Stomach smooth muscle (tissue), 2 donors: ENCODE measurements around the gene KCNH4.

Source experiments
- H3K27ac ChIP-seq: one replicate; pipeline ENCODE4 v1.7.0; 2013; ENCODE audit warnings: mild to moderate bottlenecking, low read length, inconsistent platforms
- H3K27me3 ChIP-seq, 2 donors: one replicate each; pipeline ENCODE4 v1.7.0; 2013; ENCODE audit warnings: low read length in 2 of 2; ENCODE audit not compliant: insufficient read depth in 2 of 2, control insufficient read depth in 1 of 2
- H3K36me3 ChIP-seq, 2 donors: one replicate each; pipeline ENCODE4 v1.7.0; 2013; ENCODE audit warnings: low read length in 2 of 2; ENCODE audit not compliant: control insufficient read depth in 2 of 2, insufficient read depth in 2 of 2
- H3K4me1 ChIP-seq: one replicate; pipeline ENCODE4 v1.7.0; 2013; ENCODE audit warnings: low read length; ENCODE audit not compliant: control insufficient read depth, insufficient read depth
- H3K4me3 ChIP-seq, 2 donors: one replicate each; pipeline ENCODE4 v1.7.0; 2013; ENCODE audit warnings: low read length in 2 of 2
- H3K9ac ChIP-seq, 2 donors: one replicate each; pipeline ENCODE4 v1.7.0; 2013; ENCODE audit warnings: low read length in 2 of 2, mild to moderate bottlenecking in 1 of 2
- H3K9me3 ChIP-seq, 2 donors: one replicate each; pipeline ENCODE4 v1.7.0; 2013; ENCODE audit warnings: low read length in 2 of 2; ENCODE audit not compliant: control insufficient read depth in 2 of 2
- donor health status: healthy.
- donor health status: Pancreatic carcinoma.

Gene KCNH4

DNA sequence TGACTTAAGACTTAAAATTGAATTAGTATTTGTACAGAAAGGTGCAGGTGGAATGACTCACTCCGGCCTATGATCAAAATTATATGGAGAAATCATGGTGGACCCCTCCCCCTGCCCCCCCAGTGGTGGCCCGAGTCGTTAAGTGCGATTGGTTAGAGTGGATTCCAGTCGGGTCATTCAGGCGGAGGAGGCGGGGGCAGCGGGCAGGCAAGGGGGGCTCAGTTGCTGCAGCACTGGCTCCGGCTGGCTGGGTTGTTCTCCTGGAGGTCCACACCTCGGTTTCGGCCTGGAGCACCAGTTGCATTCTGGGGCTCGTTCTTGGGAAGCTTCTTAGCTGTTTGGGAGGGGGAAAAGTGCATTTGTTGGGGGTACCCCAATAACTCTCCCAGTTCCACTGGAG is 55.4 kb downstream of the KCNH4 start:
- Histone ChIP-seq H3K27ac (no peak overlapping the region), H3K36me3 (peaks cover 44 to 48% of the 10 kb centered on the region in 2 donors), H3K4me1 (peaks cover 28% of the 10 kb centered on the region), H3K4me3 (no peak overlapping the region), H3K27me3 (no peaks in the 10 kb centered on the region), H3K9ac (no peak overlapping the region), H3K9me3 (no peaks in the 10 kb centered on the region)

DNA sequence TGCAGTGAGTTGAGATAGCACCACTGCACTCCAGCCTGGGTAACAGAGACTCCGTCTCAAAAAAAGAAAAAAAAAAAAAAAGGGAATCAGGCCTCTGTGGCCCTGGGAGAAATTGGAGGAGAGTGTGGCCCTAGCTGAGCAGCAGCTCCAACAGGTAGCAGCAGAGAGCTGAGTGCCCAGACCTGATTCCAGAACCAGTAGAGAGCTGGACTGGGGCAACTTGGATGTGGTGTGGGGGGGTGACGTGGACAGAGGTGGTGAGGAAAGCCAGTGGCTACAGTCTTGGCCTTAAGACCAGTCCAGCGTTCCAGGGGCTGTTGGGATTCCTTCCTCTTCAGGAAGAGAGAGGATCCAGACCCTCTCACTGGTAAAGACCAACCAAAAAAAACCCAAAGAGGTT is 56.7 kb downstream of the KCNH4 start:
- Histone ChIP-seq H3K9ac (no peak overlapping the region), H3K27ac (no peak overlapping the region), H3K4me3 (no peak overlapping the region), H3K9me3 (no peaks in the 10 kb centered on the region), H3K36me3 (peaks cover 34 to 35% of the 10 kb centered on the region in 2 donors), H3K4me1 (peaks cover 28% of the 10 kb centered on the region), H3K27me3 (no peaks in the 10 kb centered on the region)

DNA sequence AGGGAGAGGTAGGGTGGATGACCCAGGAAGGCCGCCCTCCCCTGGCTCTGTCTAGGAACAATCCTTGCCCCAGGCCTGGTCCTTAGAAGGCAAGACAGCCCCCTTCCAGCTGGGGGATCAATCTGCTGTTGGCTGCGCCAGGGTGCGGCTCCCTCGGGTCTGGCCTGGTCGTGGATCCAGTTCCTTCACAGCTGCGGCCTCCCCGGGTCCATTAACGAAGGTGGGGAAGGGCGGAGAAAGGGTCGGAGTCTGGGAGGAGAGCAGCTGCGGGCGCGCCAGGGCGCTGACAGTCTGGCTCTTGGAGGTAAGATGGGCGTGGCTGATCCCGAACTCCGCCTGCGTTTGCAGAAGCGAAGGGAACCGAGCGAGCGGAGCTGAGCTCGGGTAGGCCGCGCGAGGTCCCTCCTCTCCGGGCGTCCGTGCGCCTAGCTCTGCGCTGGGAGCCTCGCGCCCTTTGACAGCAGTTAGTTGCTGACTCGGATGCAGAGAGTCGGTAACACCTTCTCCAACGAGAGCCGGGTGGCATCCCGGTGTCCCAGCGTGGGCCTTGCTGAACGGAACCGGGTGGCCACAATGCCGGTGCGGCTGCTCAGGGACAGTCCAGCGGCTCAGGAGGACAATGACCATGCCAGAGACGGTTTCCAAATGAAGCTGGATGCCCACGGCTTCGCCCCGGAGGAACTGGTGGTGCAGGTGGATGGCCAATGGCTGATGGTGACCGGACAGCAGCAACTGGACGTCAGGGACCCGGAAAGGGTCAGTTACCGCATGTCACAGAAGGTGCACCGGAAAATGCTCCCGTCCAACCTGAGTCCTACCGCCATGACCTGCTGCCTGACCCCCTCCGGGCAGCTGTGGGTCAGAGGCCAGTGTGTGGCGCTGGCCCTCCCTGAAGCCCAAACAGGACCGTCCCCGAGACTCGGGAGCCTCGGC is 58.3 kb downstream of the KCNH4 start, which contains the start of gene HSPB9:
Gene HSPB9, plus strand, starts transcription at position 434 of the 933 bp plus-strand sequence. Its CDS starts 47 bp downstream, at position 481.
- Histone ChIP-seq H3K36me3 (peaks cover 18 to 23% of the 10 kb centered on the region in 2 donors), H3K4me3 (peak within 1 kb of the TSS in 1 of 2 donors; percentile 68), H3K27ac (peak within 1 kb of the TSS; percentile 2), H3K9ac (peak within 1 kb of the TSS in 1 of 2 donors; percentile 21), H3K27me3 (no peaks in the 10 kb centered on the region), H3K9me3 (no peaks in the 10 kb centered on the region), H3K4me1 (peaks cover 28% of the 10 kb centered on the region)

DNA sequence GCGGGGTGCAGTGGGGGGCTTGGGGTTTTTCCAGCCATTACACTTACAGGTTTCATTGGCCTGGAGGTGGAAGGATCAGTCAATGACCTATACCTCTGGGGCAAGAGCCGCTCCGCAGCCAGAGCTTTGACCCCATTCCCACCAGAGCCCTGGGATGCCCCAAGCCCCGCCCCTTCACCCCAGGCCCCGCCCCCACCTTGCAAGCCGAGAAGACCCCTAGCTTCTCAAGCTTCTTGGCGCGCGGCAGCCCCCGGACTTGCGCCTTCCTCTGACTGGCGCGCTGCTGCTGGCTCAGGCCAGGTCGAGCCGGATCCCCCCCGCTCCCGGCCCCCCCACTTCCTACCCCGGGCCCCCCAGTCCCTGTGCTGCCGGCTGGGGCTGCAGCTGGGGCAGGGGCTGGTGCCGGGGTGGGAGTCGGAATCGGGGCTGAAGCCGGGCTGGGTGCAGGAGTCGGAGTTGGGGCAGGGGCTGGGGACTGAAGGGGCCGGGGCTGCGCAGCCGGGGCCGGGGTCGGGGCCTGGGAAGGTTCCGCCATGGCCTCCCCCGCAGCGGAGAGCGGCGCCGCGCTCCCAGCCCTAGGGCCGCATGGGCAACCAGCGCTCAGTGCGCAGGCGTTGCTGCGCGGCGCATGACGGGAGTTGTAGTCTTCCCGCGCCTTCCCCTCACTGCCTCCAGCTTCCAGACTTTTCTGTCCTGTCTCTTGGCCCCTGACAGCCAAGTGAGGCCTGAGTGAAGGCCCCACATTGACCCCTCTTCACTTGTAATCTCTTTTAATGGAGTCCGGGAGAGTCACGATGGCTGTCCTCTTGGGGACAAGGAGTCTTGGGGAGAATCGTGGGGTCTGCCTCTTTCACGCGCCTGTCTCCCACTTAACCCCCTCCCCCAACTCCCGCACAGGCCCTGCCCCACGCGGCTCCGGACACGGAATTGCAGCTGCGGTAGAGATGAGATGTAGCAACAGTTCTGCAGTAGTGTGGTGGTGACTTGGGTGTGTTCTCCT is 59.9 kb downstream of the KCNH4 start, which contains the start of gene KAT2A:
Gene KAT2A, minus strand, starts transcription at position 598 of the 1,000 bp plus-strand sequence. Its CDS starts 63 bp downstream, at position 535.
- Histone ChIP-seq H3K9ac (peak within 1 kb of the TSS; percentile 48 to 58), H3K27me3 (no peaks in the 10 kb centered on the region)

DNA sequence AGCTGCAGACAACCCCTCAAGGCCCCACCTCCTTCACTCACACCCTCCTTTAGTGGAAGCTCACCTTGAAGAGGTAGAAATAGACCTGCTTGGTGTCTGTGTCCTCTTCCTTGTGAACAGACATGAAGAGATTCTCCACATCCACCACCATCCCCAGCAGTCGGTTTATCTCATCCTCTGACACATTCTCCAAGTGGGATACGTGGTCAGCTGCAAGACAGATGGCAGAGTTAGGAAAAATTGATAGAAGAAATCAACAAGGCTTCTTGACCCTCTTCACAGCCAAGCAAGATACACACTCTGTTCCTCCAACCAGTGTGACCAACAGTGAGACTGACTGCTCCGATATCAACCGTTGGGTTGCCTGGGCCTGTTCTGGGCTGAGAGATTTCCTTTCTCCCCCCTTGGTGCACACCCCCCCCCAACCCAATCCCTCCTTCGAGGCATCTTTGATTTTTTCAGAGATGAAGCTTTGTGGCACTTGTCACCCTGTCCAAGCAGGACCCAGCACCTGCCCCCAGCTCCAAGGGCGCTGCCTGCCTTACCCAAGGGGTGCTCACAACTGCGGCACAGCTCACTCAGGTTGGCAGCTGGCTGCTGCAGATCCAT is 60.7 kb downstream of the KCNH4 start:
- H3K4me1 ChIP-seq = peaks cover 34% of the 10 kb centered on the region
- H3K27ac ChIP-seq = no peak overlapping the region
- H3K27me3 ChIP-seq = no peaks in the 10 kb centered on the region
- H3K4me3 ChIP-seq = peak overlapping the region; percentile 35 to 68
- peak overlapping the region; percentile 21 to 48 for H3K9ac ChIP-seq
- no peaks in the 10 kb centered on the region for H3K9me3 ChIP-seq
- H3K36me3 ChIP-seq = peaks cover 5 to 18% of the 10 kb centered on the region in 2 donors

More for the DNA sequence above, 59.9 kb downstream of the KCNH4 start, which contains the start of gene KAT2A:
- Histone ChIP-seq H3K27ac (no peak within 1 kb of the TSS), H3K9me3 (no peaks in the 10 kb centered on the region), H3K4me1 (peaks cover 34% of the 10 kb centered on the region), H3K36me3 (peaks cover 11 to 21% of the 10 kb centered on the region in 2 donors), H3K4me3 (peak within 1 kb of the TSS; percentile 35 to 68)

DNA sequence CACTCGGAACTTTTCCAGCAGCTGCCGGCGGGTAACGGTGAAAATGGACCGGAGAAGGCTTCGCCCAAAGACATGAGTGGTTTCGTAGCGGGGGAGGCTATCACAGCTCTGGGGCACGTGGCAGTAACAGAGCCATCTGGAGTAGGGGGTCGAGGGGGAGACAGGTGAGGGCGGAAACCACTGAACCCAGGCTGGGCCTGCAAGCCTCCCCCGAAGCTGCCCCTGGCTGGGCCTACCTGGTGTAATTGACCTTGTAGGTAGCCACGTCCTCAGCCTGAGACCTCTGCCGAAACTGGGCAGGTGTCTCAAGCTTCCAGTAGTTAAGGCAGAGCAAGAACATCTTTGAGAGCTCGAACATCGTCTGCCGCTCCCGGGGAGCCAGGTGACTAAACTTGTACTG is 61.6 kb downstream of the KCNH4 start:
- no peaks in the 10 kb centered on the region for H3K9me3 ChIP-seq
- peaks cover 34% of the 10 kb centered on the region for H3K4me1 ChIP-seq
- no peak overlapping the region for H3K4me3 ChIP-seq
- peaks cover 7 to 17% of the 10 kb centered on the region in 2 donors for H3K36me3 ChIP-seq
- H3K27me3 ChIP-seq = no peaks in the 10 kb centered on the region
- no peak overlapping the region for H3K27ac ChIP-seq
- no peak overlapping the region for H3K9ac ChIP-seq

DNA sequence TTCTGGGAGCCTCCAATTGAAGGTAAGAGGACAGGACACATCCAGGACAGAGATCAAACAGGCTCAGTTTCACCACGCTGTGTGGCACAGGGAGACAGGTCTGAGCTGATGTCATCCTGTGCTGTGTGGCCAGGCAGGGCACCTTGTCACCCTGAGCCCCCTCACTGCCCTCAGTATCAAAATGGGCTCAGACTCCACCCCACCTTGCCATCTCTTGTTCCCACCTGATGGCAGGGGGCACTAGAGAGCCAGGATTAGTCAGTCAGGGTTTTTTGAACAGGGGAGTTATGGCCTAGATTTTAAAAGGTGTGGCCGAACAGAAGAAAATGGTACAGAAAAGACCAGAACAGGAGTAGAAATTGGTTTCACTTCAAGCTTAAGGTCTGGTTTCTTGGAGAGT is 62.4 kb downstream of the KCNH4 start:
- Histone ChIP-seq H3K9me3 (no peaks in the 10 kb centered on the region), H3K36me3 (peaks cover 8 to 18% of the 10 kb centered on the region in 2 donors), H3K4me1 (peaks cover 34% of the 10 kb centered on the region), H3K9ac (no peak overlapping the region), H3K4me3 (no peak overlapping the region), H3K27ac (no peak overlapping the region), H3K27me3 (no peaks in the 10 kb centered on the region)

- Histone ChIP-seq H3K27me3 (no peaks in the 10 kb centered on the region), H3K9ac (no peak overlapping the region), H3K36me3 (peaks cover 8 to 18% of the 10 kb centered on the region in 2 donors), H3K4me1 (peaks cover 35% of the 10 kb centered on the region), H3K4me3 (no peak overlapping the region), H3K9me3 (no peaks in the 10 kb centered on the region), H3K27ac (no peak overlapping the region)
Measured at GRCh38 chr17:42118126-42118510, 62.8 kb downstream of the KCNH4 start.

GRCh38 chr17:42117397-42118125 is 63.4 kb downstream of the KCNH4 start:
- peaks cover 8 to 18% of the 10 kb centered on the region in 2 donors for H3K36me3 ChIP-seq
- H3K27ac ChIP-seq = no peak overlapping the region
- H3K9ac ChIP-seq = no peak overlapping the region

More at GRCh38 chr17:42117397-42118125, 63.4 kb downstream of the KCNH4 start:
- Histone ChIP-seq H3K27me3 (no peaks in the 10 kb centered on the region), H3K4me1 (peaks cover 35% of the 10 kb centered on the region), H3K4me3 (no peak overlapping the region), H3K9me3 (no peaks in the 10 kb centered on the region)
